Fibroblast of lung (primary cell): ENCODE results near the gene KCNJ14.

ENCODE experiments used
- EZH2 ChIP-seq: IDR thresholded peaks from 2 replicates; pipeline ENCODE4 v1.5.1; 2012; ENCODE audit warnings: low read length, control low read depth, mild to moderate bottlenecking; ENCODE audit errors: missing control alignments
- TF ChIP-seq, protein P1 (sequence below), 2 donors: IDR thresholded peaks in 1 of 2; conservative IDR thresholded peaks in 1 of 2; 1 replicate in 1 of 2; 2 replicates in 1 of 2; pipeline ENCODE4 v1.5.1; 2011 to 2012; ENCODE audit warnings: low read length in 2 of 2, control low read depth in 1 of 2, inconsistent platforms in 1 of 2, low read depth in 1 of 2, mild to moderate bottlenecking in 1 of 2

DNA sequence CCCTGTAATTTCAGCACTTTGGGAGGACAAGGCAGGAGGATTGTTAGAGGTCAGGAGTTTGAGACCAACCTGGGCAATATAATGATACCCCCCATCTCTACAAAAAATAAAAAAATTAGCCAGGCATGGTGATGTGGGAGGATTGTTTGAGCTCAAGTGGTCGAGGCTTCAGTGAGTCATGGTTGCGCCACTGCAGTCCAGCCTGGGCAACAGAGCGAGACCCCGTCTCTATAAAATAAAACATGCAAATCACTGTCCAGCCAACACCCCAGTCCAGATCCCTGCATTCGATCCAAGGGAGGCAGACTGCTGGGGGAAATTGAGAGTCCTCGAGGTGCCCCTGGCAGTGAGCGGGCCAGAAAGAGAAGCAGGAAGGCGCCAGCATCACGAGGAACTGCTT is 20.8 kb downstream of the KCNJ14 start:
- TF ChIP-seq, protein P1, sequence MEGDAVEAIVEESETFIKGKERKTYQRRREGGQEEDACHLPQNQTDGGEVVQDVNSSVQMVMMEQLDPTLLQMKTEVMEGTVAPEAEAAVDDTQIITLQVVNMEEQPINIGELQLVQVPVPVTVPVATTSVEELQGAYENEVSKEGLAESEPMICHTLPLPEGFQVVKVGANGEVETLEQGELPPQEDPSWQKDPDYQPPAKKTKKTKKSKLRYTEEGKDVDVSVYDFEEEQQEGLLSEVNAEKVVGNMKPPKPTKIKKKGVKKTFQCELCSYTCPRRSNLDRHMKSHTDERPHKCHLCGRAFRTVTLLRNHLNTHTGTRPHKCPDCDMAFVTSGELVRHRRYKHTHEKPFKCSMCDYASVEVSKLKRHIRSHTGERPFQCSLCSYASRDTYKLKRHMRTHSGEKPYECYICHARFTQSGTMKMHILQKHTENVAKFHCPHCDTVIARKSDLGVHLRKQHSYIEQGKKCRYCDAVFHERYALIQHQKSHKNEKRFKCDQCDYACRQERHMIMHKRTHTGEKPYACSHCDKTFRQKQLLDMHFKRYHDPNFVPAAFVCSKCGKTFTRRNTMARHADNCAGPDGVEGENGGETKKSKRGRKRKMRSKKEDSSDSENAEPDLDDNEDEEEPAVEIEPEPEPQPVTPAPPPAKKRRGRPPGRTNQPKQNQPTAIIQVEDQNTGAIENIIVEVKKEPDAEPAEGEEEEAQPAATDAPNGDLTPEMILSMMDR (conservative IDR thresholded peaks at IDR 0.05 in 1 of 2, IDR thresholded peaks at IDR 0.05 in 1 of 2; ENCODE audit: low read depth in 1 of 2, low read length in 2 of 2), result no peak
- TF ChIP-seq EZH2, result no peak
